MM.1S (cell line): Measurements from ENCODE around the gene PLCB2.

Experiments
- CTCF ChIP-seq: fragments of 300-600 bp; sonication (generic); IDR thresholded peaks from 2 replicates; pipeline ENCODE4 v1.5.1; 2016; ENCODE audit warnings: antibody characterized with exemption, low read length, mixed read lengths
- EZH2 ChIP-seq: fragments of 300-600 bp; sonication (generic); optimal IDR thresholded peaks from 2 replicates; pipeline ENCODE3; 2017; ENCODE audit warnings: low read depth, mild to moderate bottlenecking, antibody characterized with exemption, low read length, mixed read lengths

- TF ChIP-seq CTCF (no peak), EZH2 (no peak)
These were observed 26.0 kb downstream of the PLCB2 start for GRCh38 chr15:40281801-40282146.
